HG02852 (cell line): Measurements from ENCODE around the gene SPART.
"Not testable (repeated sequence)": the region's sequence is repeated elsewhere in the genome, so short reads cannot be mapped to it uniquely, and the experiment has no call there.

Experiments used
- ATAC-seq: cut with Tn5 transposase; IDR thresholded peaks from one replicate; pipeline ENCODE4 v1.9.1; 2021; ENCODE audit warnings: mild to moderate bottlenecking, moderate library complexity; ENCODE audit not compliant: unreplicated experiment

The SPART gene

DNA sequence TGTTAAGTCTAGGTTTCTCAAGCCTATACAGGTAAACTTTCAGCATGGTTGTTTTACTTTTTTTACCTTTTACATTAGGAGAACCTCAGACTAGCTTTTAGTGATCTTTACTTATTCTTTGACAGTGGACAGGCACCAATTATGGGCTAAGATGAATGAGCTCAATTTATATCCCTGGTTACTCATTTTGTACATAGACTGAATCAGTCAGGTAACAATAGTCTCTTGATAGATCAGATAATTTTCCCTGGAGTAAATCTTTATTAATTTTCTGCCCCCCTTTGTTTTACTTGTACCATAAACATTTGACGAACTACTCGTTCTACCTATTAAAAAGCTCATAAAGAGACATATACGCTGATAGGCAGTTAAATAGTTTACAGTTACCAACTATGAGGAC lies 22.8 kb downstream of the SPART start:
- no peak for ATAC-seq

DNA sequence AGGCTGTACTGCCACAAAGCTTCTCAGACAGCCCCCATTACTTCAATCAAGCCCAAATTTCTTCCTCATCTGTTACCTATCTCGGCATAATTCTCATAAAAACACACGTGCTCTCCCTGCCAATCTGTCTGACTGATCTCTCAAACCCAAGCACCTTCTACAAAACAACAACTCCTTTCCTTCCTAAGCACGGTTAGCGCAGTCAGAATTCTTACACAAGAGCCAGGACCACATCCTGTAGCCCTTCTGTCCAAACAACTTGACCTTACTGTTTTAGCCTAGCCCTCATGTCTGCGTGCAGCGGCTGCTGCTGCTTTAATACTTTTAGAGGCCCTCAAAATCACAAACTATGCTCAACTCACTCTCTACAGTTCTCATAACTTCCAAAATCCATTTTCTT lies 26.4 kb downstream of the SPART start:
- ATAC-seq, result not testable (repeated sequence)

DNA sequence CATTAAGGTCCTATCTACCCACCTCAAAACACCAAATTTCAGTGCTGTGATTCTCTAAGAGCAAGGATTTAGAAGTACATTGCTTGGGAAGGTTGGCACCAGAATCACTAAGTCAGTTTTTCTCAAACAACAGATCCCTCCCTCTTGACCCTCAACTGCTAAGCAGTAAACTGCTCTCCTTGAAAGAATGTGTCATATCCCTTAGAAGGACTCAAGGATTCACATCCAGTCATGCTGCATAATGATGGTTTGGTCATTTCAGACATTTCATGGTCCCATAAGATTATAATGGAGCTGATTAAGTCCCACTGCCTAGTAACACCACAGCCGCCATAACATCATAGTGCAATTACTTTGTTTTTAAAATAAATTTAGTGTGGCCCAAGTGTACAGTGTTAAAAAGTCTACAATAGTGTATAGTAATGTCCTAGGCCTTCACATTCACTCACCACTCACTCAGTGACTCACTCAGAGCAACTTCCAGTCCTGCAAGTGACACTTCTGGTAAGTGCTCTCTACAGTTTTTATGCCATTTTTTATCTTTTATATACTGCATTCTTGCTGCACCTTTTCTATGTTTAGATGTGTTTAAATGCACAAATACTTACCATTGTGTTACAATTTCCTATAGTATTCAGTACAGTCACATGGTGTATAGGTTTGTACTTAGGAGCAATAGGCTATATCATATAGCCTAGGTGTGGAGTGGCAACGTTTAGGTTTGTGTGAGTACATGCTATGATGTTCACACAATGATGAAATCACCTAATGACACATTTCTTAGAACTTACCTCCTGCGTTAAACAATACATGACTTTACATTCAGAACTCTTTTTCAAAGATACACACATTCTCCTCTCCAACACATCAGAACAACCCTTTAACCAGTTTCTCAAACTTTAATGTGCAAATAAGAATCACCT lies 32.9 kb downstream of the SPART start:
- ATAC-seq, result no peak

DNA sequence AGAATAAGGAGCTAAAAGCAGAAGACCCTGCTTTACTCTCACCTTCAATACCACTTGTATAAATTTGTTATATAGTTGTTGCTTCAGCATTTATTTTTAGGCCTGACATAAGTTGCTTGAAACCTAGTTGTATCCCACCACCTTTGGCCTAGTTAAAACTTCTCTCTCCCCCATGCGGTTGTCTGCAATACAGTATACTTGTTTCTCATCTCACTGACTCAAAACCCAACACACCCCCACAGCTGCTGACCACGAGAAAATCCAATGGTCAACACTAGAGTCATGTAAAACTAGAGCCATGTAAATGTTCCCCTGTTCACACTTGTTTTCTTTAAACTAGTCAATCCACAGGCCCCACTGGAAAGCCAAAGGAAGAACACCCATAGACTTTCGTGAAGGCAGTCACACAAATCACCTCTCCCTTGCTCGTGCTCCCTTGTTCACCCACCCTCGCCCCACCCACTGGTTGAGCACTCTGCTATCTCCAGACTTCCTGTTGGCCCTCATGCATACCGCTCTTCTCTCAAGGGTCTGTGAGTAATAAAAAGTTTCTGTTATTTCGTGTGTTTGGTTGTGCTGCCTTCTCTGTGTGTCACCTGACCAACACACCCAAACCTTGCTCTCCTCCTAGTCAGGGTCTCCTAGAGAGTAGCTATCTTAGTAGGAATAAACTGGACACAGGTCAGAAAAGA lies 35.6 kb downstream of the SPART start:
- peak; percentile 76 for ATAC-seq

DNA sequence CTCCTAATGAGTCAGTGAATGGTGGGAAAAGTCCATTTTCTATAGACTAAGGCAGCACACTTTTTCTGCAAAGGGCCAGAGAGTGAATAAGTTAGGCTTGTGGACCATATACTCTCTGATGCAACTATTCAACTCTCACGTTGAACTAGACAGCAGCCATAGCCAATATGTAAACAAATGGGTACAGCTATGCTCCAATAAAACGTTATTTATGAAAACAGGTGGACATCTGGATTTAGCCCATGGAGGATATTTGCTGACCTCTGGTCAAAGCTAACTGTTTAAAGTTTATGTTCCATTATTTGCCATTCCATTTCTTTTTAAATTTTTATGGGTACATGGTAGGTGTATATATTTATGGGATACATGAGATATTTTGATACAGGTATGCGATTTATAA lies 43.9 kb downstream of the SPART start:
- no peak for ATAC-seq

DNA sequence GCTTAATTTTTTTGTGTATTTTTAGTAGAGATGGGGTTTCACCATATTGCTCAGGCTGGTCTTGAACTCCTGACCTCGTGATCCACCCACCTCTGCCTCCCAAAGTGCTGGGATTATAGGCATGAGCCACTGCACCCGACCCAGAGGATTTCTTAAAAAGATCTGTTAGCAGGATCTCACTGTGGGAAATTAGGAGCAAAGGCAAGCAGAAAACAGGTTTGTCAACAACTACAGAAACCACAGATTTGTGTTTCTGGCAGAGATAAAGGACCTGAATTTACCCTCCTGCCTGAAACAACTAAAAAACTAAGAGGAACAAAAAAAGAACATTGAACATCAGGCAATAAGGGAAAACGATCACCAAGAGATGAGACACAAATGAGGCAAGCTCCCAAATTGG lies 46.7 kb downstream of the SPART start:
- not testable (repeated sequence) for ATAC-seq

DNA sequence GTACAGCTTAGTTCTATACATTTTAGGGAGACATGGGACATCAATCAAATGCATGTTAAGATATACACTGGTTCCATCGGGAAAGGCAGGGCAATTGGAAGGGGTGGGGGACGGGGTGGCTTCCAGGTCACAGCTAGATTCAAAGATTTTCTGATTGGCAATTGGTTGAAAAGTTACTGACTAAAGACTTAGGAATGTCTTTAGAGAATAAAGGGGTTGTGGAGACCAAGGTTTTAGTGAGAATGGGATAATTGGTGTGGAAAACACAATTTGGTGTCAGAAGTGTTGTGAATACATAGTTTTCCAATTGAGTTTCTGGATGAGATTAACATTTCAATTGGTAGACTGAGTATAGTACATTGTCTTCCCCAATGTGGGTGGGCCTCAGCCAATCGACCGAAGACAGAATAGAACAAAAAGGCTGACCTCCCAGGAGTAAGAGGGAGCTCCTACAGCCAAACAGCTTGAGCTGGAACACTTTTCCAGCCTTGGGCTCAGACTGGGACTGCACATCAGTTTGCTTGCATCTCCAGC lies 47.6 kb downstream of the SPART start:
- no peak for ATAC-seq

DNA sequence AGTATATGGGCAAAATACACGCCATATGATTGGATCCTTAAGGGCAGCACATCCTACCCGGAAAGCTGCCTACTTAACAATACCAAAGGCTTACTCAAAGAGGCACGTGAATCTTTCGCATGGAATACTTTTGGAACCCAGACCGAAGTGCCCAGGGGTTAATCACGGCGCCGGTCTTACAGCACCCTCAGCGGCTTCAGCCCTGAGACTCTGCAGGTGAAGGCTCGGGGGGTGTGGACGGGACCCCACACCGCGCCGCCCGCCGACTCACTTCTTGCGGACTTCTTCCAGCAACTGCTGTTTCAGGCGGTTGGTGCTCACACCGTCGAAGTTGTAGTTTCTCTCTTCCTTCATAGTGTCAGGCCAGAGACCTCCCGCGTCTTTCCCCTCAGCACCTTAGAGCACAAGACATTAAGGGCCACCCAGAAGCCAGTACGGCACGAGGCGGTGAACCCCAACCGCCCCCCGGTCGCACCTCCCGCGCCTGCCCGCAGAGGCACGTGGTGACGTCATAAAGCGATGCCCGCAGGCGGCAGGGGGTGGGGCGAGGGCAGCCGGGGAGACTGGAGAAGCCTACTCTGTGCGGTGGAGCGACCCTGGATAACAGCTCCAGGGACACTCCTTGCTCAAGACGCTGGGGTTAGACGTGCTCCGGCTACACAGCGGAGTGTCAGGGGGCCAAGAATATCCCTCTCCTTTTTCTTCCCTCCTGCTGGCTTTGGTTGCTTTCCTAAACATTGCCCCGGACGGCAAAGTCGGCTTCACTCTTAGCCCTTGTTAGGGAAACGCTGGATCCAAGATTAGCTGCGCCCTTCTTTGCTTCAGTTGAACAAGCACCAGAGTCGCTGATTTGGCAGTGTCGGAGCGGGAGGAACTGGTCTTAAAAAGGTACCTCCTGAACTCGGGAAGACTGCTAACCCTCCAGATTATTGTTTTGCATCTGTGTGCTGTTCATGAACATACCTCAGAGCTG lies 48.5 kb downstream of the SPART start, which contains the start of gene CCDC169:
Gene CCDC169 (minus strand): TSS at position 449 of the 973 bp plus-strand sequence. CDS start 95 bp downstream, at position 354.
- ATAC-seq, result peak; percentile 63

DNA sequence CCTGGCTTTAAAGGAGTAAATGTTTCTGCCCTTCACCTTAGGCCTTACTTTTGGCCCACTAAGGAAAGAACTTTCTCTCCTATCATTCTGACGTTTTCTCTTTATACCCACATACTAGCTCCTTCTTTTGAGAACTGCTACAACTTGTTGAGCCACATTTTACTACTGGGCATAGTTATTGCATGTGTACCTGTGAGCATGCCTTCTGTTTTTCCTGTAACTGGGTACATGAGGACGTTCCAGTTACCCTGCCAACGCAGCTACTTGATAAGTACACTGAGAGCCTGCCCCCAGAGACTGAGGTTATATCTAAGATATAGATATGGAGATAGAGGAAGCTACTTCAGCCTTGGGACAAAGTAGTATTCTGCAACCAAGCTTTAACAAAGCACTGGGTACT lies 52.1 kb downstream of the SPART start:
- no peak for ATAC-seq

DNA sequence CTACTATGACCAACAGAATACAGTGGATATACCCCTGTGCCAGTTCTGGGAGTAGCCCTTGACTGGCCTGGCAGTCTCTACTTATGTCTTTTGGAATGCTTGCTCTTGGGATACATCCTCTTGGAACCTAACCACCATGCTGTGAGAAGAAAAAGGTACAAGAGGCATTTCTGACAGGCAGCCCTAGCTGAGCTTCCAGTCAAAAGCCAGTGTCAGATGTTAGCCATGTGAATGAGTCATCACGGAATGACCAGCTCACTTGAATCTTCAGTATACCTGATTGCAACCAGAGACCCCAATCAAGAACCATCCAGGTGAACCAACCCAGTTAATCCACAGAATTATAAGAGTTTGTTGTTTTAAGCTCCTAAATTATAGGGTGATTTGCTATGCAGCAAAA lies 52.7 kb downstream of the SPART start:
- ATAC-seq, result no peak

DNA sequence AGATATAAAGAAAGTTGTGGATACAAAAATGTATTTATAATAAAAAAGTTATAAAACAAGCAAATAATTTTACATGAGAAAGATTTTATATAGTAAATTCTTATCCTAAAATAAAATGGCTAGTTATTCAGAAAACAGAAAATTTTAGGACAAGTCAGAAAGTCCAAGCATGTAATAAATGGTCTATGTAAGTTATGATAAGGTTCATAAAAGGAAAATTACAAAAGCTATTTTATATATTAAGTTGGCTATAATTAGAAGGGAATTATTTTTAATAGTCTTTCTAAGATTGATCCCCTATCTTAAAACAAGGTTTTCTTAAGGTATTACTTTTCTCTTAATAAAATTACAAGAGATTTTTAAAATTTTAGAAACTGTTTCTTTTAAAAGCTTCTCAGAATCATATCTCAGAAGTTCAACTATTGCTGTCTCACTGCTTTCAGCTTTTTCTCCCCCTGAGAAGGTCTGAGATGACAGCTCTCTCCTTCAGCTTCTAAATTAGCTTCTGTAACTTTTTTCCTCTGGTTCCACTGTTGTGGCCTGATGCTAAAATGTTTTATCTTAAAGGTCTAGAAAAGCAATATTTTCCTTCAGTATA lies 57.3 kb downstream of the SPART start:
- no peak for ATAC-seq

DNA sequence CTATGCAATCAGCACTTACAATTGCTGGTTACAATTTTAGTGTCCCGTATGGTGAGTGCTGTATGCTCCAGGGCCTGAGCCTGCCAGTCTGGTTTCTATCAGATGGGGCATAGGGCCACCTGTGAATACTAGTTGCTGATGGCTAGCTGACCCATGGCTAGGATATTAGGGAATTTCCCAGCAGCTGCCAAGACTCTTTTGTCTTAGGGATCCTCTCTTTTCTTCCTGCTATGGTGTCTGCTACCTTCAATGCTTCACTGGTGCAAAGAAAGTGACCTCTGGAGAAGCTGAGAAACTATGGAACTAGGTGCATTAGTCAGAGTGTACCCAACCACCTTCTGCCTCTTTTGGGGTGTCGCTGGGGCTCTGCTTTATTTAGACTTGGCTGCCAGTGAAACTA lies 60.2 kb downstream of the SPART start:
- no peak for ATAC-seq

DNA sequence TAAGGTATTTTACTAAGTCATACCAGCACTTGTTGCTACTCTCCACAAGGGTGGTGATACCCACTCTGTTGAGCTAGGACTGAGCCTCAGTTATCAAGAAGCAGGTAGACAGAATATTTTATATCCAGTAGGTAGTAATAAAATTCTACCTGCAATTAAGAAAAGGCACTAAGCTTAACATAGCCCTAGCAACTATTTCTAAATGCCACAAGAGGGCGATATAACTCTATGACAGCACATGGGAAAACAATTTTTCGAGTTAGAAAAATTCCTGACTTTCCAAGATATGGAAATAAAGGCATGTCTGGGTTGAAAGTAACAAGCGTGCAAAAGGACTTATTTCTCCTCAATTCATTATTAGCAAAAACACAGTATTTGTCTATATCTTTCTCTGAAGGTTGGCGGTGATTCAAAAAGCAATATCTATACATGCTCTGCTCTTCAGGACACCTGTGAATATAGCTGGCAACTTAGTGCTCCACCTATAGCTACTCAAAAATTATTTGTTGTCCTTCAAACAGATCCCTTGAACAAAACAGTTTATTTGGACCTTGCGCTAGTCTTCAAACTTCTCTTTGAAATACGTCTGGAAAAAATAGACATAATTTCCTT lies 63.3 kb downstream of the SPART start:
- ATAC-seq, result no peak

DNA sequence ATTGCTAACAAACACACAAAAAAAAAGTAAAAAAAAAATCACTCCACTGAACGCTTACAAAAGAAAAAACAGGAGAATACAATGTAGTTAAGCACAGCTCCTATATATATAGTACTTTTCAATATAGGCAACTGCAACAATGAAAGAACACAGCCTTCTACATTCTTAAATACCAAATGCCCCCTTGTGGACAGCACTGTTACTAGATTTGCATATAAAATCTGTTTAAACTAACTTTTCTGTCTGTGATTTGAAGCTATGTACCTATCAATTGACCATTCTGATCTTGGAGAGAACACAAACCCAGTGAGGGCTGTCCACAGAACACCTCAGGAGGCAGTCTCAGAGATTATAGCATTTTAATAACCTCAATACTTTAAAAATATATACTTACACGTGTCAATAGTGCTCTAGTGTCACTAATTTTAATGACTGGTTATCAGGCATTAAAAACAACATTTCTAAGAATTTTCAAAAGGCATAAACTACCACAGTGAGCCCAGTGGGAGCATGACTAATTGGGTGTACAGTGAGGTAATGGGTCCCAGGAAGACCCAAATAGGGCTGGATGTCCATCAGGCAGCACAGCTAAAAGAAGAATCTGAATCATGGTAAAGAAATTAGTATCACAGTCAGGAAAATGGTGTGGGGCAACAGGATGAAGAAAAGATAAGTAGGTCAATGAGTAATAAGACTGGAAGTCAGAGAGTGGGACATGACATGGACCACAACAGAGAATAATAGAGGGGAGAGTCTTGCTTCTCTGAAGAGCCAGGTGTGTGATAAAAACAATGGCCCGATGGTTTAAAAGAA lies 70.8 kb downstream of the SPART start:
- no peak for ATAC-seq

DNA sequence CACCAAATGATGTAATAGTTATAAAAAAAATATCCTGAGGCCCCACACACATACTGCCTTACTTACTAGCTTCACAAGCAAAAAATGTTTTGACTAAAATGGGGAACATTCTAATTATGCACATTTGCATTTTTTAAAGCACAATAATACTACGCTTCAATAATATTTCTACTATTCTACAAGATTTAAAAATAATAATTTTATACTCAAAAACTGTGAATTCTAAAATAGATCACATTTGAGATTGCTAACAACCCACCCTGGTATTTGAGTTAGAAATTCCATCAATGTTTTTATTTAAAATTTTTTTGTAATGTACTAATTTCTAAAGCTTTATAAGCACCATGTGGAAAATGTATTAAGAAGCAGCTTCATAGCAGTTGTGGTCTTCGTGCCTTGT lies 72.8 kb downstream of the SPART start:
- no peak for ATAC-seq

DNA sequence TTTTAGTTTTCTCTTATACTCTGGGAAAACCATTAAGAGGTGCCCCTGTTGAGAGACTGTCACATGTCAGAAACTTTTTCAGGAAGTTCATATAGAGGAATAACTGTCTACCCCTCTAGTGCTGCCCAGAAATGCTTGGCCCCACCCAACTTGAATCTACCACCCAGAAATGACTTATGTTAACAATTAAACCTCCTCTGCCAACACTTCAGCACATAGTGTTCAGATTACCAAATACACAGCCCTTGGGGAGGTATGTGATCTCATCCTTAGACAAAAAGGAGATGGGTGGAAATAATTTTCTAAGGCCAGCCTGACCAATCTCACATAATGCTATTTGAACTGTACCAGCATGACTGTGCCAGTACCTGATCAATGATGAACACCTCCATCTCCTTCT lies 84.2 kb downstream of the SPART start:
- ATAC-seq, result no peak

DNA sequence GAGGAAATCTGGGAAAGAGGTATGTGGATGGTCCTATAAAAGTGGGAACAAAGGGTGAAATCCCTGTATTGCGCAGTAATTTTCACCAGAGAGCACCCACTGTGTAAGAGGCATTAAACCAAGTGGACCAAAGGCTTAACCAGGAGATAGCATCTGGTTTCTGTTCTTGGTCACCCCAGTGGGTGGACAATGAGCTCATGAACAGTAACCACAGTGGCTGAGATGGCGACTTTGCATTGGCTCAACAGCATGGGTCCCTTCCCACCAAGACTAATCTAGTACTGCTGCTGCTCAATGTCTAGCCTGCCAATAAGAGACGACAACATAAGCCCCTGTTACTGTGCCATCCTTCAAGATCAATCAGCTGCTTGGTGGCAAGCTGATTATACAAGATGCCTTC lies 85.2 kb downstream of the SPART start:
- no peak for ATAC-seq

DNA sequence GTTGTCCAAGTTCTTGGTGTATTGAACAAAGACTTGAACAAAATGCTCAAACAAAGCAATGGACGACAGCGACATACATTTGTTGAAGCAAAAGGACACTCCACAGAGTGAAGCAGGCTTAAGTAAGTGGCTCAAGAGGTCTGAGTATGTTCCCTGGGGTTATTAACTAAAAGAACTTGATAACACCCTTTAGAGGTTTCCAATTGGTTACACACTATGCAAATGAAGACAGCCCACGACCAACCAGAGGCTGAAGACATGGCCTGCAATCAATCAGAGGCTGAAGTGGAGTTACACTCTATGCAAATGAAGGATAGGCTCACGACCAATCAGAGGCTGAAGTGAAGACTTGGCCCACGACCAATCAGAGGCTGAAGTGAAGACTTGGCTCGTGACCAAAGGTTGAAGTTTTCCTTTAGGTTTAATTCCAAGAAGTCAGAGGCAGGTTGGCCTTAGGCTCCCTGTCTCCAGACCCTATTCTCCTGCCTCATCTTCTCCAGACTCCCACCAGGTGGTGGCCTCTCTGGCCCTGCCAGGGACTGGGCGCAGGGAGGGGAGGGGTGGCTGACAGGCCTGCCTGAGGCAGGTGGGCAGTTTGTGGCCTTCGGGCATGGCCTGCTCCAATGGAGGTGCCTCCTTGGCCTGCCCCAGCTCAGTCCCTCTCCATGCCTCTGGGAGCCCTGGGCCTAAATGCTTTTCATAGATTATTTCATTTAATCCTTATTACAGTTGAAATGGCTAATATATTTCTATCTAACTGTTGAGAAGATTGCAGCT lies 86.6 kb downstream of the SPART start:
- ATAC-seq, result no peak
